Pulmonary artery endothelial cell (primary cell): ENCODE results near the gene OR1B1. TPM values are rescaled to one million over a fixed set of nuclear protein-coding genes. Genes with fewer than 3 reads are reported as not detected.
"Not testable (repeated sequence)": the region's sequence is repeated elsewhere in the genome, so short reads cannot be mapped to it uniquely, and the experiment has no call there.

ENCODE experiments used
- DNase-seq: peaks from one replicate; pipeline ENCODE4 v3.0.0-alpha.2; 2011; ENCODE audit warnings: low read depth, low spot score
- total RNA-seq: library from RNA; depleted of rRNA; stranded (reverse); fragments of >200 nt; gene quantifications from 2 replicates; pipeline ENCODE4 v1.2.3, GENCODE V29; 2014

Gene OR1B1
- total RNA-seq = 0.07 TPM in 1 of 2 replicates, not detected in the other

DNA sequence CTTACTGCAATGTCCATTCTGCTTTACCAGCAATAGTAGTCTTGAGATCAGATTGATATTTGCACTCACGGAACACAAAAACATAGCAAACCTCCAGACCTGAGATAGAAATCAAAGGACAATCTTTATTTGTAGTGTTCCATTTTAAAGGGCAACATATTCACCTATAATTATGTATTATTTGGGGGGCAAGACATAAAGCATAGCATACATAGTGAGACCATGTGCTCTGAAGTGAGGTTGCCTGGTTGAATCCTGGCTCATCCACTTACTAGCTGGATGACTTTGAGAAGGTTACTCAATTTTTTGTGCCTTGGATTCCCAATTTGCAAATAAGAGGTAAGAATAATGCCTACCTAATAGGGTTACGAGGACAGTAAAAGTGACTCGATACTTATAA is at the start of gene OR1B1:
OR1B1 (minus strand) TSS at position 101 of the 400 bp plus-strand sequence.
- no peak for DNase-seq

DNA sequence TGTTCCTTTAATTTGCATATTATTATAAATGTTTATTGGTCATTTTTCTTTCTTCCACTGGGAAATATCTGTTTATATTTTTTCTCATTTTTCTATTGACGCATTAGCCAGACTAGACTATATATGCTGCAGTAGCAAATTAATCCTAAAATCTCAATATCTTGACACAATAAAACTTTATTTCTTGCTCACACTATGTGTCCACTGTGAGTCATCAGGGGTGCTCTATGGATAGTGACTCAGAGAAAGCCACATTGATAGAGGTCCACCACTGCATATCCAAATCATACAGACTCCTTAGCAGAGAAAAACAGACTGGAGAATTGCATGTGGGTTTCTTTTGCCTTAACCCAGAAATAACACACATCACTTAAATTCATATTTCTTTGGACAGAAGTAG is 38.3 kb upstream of the OR1B1 start:
- no peak for DNase-seq

DNA sequence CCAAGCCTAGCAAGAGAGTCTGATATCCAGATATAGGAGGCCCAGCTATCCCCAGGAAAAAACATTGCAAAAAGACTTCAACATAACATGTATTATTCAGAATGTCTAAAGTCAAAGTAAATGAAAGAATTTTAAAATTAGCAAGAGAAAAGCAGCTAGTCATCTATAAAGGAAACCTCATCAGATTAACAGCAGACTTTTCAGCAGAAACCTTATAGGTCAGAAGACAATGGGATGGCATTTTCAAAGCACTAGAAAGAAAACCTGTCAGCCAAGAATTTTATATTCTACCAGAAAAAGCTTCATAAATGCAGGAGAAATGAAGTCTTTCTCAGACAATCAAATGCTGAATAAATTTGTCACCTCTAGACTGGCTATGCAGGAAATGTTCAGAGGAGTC is 27.4 kb upstream of the OR1B1 start:
- no peak for DNase-seq

DNA sequence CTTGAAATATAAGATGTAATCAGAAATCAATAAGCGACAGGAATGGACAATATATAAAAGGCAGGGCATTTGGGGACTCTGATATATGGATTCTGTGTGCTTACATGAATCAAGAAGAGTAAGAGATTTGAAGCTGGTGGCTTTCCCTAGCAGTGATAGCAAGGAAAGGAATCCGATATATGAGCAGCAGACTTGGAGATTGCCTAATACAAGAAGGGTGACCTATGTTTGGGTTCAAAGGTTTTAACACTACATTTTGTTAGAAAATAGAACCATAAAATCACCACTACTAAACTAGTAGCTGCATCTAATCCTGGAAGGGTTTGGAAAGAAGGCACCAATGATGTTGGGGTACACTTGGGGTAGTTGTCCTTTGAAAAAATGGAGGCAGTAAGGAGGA is 15.1 kb upstream of the OR1B1 start:
- DNase-seq = no peak

DNA sequence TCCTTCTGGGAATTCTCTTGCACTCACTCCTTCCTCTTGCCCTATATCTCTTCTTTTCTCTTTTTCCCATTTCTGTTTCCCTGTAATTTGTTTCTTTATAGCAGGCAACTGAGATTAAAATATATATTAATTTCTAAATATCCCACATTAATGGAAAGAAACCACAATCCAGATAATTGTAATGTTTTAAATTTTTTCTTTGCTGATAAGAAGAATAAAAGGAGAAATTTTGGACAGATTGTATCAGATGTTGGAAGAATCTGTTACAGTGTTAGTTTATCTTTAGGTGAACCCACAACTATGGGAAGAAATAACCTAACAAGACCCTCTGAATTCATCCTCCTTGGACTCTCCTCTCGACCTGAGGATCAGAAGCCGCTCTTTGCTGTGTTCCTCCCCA is 4.0 kb upstream of the OR1B1 start, which contains the start of gene OR1L1:
OR1L1 (plus strand) TSS at position 301 of the 400 bp plus-strand sequence; CDS start at position 301, 0 bp downstream.
- no peak for DNase-seq

DNA sequence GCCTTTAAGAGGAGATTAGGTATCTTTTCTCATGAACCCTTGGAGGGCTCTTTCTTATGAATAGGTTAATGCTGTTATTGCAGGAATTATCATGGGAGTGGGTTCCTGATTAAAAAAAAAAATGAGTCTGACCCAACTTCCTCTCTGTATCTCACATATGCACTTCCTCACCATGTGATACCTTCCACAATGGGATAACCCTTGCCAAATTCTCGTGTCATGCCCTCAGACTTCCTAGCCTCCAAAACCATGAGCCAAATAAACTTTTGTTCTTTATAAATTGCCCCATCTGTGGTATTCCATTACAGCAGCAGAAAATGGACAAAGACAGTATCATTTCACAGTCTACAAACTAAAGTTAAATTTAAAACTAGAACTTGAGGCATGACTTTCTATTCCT is 1.0 kb downstream of the OR1B1 start:
- DNase-seq = peak; percentile 83

DNA sequence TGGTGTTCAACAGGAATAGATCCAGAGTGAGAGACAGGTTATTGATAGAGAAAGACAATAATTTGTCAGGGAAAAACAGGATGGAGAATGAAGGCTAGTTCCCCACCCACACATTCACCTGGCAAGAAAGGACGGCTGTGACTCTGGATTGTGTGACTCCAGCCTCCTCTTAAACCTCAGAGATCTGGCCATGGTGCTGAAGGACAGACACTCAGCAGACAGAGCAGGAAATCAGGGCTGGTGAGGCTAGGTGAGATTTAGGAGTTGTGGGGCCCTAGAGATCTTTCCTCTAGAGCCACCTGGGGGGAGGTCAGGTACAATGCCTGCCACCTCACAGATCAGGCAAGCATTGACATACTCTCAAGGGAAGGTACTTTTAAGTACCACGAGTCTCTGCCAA is 15.2 kb downstream of the OR1B1 start:
- no peak for DNase-seq

DNA sequence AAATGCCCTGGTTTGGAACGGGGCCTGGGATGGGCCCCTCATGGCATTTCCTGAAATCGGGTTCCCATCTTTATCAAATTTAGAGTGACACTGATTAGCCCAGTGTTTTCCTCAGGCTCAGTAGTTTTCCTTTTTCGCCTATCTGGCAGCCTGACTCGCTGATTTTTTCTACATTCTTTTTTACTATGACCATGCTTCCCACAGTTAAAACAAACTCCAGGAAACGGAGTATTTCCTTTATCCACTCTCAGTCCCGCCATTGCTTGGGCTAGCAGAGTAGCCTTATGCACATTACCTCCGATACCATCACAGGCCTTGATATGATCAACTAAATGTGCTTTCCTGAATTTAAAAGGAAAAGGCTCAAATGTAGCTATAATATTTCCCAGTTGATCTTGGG is 37.4 kb downstream of the OR1B1 start:
- no peak for DNase-seq

DNA sequence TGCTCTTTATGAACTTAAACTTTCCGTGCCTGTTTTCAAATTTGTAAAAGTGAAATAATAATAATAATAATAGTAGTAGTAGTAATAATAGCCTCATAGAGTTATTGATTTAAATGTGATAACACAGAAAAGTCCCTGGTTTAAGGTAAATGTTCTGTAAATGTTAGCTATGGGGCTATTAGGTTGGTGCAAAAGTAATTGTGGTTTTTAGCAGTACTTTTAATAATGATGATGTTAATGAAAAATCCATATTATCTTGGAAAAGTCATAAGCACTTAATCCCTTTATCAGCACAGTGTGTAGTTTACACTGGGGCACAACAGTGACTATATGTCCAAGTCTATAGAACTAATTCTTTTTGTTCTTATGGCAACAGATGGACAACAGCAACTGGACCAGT is 43.1 kb downstream of the OR1B1 start, which contains the start of gene OR1Q1:
OR1Q1 (plus strand) TSS at position 377 of the 400 bp plus-strand sequence; CDS start at position 377, 0 bp downstream.
- DNase-seq = no peak

DNA sequence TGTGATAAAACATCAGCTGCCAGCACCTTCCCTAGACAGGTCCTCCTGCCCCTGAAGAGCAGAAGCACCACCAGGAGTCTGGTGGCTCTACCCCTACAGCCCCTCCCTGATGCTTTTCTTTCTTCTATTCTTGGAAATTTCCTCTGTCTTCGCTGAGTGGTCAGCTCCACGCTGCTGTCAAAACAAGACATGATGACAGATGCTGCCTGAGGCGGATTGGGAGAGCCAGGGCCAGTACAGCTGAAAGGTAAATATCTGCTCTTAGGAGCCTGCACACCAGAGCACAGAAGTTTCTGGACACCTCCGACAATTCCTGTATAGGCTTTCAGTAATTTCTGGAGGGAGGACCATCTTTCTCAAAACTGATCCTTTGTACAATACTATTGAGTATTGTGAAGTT is 47.6 kb downstream of the OR1B1 start:
- DNase-seq = no peak

DNA sequence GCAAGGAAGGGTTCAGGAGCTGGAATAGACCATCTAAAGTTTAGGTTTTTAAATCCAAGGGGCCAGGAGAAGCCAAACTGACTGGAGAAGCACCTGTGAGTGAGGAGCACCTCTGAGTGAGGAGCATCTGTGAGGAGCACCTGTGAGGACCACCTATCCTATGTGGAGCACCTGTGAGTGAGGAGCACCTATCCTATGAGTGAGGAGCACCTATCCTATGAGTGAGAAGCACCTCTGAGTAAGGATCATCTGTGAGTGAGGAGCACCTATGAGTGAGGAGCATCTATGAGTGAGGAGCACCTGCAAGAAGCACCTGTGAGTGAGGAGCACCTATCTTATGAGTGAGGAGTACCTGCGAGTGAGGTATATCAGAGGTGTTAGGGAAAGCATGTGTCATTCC is 50.8 kb downstream of the OR1B1 start:
- DNase-seq = no peak

DNA sequence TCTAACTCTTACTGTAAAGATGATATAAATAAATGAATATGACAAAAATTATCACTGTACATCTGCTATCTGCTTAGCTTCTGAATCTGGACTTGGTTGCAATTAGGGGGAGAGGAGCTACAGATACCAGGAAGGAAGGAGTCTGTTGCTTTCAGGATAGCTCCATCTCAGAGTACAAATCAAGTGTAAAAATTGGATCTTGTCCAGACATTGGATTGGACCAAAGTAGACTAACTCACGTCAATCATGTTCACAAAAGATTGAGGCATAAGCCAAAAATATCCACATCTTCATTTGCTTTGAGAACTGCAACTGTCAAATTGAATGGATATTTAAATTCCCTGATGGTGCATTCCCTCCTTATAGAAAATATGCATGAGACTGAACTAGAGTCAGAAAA is 51.7 kb downstream of the OR1B1 start:
- DNase-seq = no peak

DNA sequence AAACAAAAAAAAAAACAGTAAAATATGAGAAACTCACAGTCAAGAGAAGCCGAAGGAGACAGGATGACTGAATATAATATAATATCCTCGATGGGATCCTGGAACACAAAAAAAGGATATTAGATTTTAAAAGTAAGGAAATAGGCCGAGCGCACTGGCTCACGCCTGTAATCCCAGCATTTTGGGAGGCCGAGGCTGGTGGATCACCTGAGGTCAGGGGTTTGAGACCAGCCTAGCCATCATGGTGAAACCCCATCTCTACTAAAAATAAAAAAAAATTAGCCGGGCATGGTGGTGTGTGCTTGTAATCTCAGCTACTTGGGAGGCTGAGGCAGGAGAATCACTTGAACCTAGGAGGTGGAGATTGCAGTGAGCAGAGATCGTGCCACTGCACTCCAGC is 74.1 kb downstream of the OR1B1 start, which contains the start of gene OR1L8:
OR1L8 (minus strand) TSS at position 101 of the 400 bp plus-strand sequence. CDS start 14,907 bp downstream, outside the sequence.
- not testable (repeated sequence) for DNase-seq

DNA sequence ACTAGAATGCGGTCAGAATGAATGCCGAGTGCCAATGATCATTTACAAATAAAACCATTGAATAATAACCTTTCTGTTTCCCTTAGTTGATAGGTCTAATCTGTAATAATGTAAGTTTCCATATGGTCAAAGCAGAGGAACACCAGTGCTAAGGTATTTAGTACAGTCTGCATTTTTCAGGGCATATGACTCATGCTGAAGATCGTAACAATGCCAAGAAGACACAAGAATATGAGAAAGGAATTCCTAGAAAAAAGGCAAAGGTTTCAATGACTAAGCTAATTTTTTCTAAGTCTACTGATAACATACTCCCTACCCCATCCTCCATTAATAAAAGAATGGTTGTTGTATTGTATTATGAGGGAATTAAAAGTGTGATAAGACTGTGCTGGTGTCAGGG is 77.1 kb downstream of the OR1B1 start:
- peak; percentile 55 for DNase-seq

DNA sequence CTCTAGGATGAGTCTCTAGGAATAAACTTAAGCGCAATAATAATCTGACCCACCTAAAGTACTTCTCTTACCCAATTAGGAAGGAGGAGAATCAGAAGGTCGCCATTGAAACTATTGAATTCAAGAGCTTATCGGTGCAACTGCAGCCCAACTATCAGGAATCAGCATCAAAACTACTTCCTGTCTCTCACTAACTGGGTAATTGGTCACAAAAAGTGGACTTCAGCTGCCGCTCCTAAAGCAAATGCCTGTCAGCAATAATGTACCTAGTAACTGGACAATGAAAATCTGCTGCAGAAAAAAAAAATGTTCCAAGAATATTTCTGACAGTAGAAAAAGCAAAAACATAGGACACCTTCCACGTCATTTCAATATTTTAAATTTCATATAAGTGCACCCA is 77.6 kb downstream of the OR1B1 start:
- DNase-seq = no peak

Other genes with a start within 250 kb of the OR1B1 start
- gene OR1J1, start 179.7 kb downstream of the OR1B1 start, total RNA-seq = not detected in 2 replicates
- not detected in 2 replicates for gene OR1J2, start 146.8 kb downstream of the OR1B1 start, total RNA-seq
- not detected in 2 replicates for gene OR1J4, start 138.5 kb downstream of the OR1B1 start, total RNA-seq
- gene OR1N1, start 130.3 kb downstream of the OR1B1 start, total RNA-seq = not detected in 2 replicates
- gene OR1N2, start 104.5 kb downstream of the OR1B1 start, total RNA-seq = not detected in 2 replicates
- gene OR1L8, start 74.2 kb downstream of the OR1B1 start, total RNA-seq = 0.11 and 0.13 TPM in 2 replicates
- not detected in 2 replicates for gene OR1Q1, start 42.9 kb downstream of the OR1B1 start, total RNA-seq
- gene OR1L1, start 4.1 kb upstream of the OR1B1 start, total RNA-seq = not detected in 2 replicates
- not detected in 2 replicates for gene OR1L3, start 17.5 kb upstream of the OR1B1 start, total RNA-seq
- not detected in 2 replicates for gene OR1L4, start 66.4 kb upstream of the OR1B1 start, total RNA-seq
- gene OR1L6, start 84.7 kb upstream of the OR1B1 start, total RNA-seq = not detected in 2 replicates
- gene OR5C1, start 131.3 kb upstream of the OR1B1 start, total RNA-seq = not detected in 2 replicates
- not detected in 2 replicates for gene OR1K1, start 142.5 kb upstream of the OR1B1 start, total RNA-seq
- gene PDCL, start 171.0 kb upstream of the OR1B1 start, total RNA-seq = 70.4 and 86.4 TPM in 2 replicates
- 57.0 and 75.8 TPM in 2 replicates for gene RC3H2, start 247.7 kb upstream of the OR1B1 start, total RNA-seq